Muscle of arm (tissue), 12 donors: ENCODE measurements around the gene PCGF5. TPM values are rescaled to one million over a fixed set of nuclear protein-coding genes. Genes with fewer than 3 reads are reported as not detected.

ENCODE experiments used
- DNase-seq: peaks from one replicate; pipeline ENCODE4 v3.0.0-alpha.2; 2013
- polyA plus RNA-seq, 12 donors: library from polyadenylated mRNA; unstranded; fragments of 120-200 nt; gene quantifications; one replicate each; pipeline ENCODE4 v1.2.1, GENCODE V29; 2013; ENCODE audit not compliant: insufficient read length in 12 of 12

The PCGF5 gene
- polyA plus RNA-seq, 12 donors = 14.6 to 25.9 (median 20.1) TPM; not detected in 1

DNA sequence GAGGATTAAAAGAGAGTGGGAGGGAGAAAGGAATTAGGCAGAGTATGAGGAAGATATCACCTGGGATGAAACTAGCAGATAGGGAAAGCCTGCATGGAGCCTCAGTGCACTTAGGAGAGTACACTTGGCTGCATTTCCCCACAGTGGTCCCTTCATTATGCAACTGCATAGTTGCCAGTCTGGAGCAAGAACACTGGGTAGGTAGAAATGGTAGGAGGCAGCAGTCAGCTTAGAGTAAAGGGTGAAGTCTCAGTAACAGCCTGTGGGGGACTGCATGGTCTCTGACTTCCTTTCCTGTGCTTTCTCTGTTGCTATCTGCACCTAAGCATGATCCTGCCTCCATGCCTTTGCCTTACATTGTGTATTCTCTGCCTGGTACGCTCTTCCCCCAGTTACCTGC, 14.0 kb upstream of the PCGF5 start:
- DNase-seq = no peak

DNA sequence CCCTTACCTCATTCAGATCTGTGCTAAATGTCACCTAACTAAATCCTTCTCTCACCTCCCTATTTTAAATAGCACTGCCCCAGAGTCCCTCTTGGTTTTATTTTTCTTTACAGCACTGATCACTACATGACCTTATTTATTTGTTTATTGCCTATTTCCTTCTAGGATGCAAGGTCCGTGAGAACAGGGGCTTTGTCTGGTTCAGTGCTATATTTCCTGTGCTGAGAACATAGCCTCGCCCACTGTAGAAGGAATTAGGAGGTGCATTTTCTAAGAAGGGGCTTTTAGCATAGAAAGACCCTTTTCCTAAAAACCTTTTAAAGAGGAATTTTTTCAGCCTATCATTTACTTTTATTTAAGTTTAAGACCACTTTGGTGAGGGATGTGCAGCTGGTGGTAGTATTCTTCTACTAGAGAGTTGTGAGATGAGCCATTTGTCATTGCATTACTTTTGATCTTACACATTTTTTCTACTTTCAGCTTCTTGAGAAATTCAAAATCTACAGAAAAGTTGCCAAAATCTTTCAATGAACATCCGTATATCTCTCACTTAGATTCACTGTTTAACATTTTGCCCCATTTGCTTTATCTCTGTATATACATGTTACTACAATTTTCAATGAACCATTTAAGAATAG, 13.5 kb upstream of the PCGF5 start:
- no peak for DNase-seq

DNA sequence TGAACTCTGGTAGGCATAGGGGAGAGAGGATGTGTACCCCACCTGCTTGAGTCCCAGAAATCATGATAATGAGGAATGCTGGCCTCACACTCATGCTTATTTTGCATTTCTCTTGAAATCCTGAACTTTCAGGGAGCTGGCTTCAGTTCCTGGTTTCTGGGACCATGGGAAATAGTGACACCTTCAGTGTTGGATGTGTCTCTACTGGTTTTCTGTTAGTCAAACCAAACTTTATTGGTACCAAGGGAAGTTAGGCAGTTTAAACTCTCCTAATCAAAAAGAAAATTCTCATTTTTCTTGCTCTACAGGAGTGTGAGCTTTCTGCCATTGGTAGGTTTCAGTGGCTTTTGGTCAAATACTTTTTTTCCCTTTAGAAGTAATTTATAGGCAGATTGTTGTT, 11.8 kb upstream of the PCGF5 start:
- no peak for DNase-seq

DNA sequence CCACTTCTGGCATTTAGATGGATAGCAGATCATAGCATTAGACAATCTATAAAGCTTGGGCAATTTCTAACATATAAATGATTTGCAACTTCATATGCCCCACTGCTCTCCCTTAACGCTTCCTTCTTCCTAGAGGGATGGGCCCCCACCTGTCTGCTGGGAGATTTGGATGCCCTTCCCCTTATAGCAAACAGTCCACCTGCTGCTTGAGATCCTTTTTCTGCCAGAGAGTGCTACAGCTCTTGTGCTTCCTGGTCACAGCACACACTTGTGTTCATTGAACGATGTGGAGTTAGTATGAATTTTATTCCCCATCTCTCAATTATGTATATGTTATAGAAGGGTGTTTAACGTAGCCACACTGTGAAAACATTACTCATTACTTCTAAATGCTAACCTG, 10.4 kb upstream of the PCGF5 start:
- no peak for DNase-seq

DNA sequence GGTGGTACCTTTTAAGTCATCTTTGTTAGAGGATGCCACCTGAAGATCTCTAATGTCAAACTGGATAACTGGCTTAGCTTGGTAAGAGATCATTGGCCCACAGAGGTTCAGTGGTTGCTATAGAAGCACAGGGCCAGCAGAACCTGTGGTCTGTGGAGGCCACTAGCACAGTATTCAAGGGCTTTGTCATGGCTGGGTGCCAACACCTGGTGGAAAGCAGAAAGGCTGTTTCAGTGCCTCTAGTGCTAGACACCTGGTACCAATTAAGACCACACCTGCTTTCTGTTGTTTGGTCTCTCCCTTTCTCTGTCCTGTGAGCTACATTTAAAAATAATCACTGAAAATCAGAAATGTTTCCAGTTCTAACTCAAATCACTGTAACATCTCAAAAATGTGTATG, 10.0 kb upstream of the PCGF5 start:
- no peak for DNase-seq

DNA sequence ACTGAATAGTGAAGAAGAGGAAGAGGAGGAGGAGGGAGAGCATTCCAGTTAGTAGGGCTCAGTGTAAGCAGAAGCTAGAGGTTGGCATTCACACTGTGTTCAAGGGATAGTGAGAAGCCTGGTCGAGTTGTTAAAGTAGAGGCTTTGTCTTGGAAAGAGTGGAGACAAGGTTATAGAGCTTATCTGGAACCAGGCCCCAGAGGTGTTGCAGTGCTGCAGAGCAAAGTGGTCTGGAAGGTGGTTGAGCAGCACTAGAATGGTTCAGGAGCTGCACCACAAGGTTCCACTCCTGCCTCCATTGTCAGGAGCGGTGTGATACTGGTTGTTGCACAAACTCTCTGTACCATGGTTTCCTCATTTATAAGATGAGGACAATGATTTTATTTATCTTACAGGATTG, 8.8 kb upstream of the PCGF5 start:
- no peak for DNase-seq

DNA sequence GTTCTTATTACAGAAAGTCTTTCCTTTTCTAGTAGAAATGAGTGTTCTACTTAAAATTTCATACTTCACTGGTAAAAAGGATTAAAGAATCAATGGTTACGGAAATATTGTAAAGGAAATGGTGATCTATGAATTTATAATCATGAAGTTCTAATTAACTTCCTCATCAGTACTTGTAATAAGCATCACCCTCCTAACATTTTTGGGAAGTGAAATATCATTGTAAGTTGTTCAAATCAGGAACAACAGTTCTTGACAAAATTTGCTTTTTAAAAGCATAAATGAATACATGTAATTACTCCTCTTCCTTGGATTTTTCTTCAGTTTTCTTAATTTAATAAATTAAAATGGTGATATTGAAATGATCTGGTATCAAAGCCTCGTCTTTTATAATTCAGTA, 5.6 kb upstream of the PCGF5 start:
- no peak for DNase-seq

DNA sequence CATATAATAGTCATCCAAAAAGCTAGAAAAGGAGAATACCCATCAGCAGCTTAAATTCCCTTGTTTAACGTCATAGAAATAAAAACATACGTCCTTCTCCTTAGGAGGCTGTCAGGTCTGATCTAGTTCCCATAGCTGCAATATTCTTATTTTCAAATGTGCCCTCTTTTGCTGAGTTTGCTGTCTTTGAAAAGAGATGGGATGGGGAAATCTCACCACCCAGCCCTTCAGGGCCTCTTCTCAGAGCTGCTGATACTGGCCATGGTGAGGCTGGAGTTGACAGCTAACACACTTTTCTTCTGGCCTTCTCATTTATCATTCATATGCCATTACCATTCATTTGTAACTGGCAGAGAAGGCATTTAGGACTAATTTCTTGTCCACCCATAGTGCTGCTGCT, 5.1 kb upstream of the PCGF5 start:
- no peak for DNase-seq

DNA sequence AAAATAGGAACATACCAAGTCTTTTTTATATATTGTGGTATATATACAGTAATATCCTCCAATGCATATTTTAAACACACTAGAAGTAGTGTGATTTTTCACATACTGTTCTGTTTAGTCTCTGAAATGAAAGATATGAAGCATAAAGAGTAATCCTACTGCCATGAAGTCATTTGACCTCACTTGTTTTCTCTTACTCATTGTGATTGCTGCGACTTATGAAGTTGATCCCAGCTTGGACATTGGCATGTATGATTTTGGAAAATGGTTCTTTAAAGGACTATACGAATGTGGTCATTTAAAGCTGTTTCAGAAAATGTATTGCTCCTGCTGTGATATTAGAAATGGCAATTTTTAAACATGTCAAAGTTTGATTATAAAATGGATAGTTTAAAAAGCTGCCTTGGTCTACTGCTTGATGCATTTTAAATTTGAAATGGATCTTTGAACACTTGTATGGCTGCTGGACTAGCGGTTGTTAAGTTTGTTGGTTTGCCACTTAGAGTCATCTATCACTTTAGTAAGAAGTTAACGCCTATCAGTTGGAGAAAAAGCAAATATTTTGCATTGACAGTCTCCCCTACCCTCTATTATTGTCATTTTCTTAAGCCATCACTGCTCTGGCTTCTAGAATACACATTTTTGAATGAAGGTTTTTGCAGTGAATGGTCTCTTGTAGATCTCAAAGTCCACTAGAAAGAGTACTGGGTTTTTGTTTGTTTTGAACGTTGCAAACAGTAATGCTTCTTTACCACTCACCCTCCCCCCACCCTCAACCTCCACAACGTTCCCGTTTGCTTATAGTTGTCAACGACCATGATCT, 881 bp upstream of the PCGF5 start:
- DNase-seq = no peak

DNA sequence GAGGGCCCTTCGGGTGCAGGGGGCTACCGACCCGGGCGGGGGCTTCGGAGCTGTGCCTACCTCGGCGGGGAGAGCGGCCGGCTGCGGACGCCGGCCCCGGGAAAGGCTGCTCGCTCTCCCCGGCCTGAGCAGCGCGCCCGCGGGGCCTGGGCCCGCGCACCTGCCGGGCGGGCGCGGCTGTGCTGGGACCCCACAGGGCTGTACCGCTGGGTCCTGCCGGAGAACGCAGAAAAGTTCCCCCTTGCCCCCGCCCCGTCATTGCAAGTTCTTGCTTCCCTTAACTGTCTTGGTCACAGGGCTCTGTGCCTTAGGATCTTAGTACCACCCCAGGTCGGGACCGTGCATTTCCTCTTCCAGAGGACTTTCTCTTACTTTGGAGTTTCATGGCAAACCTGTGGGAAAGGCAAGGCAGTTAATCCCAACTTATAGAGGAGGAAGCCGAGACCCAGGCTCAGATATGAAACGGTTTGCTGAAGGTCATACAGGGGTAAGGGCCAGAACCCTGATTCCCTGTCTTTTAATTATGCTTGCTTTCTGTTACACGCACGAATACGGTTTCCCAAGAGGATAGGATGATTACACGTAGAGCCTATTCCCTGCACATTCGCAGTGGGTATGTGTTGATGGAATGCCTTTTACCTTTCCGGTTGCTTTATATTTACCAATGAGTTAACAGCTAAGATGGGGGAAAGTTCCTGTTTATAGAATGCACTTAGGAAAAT, 652 bp downstream of the PCGF5 start:
- peak; percentile 18 for DNase-seq

DNA sequence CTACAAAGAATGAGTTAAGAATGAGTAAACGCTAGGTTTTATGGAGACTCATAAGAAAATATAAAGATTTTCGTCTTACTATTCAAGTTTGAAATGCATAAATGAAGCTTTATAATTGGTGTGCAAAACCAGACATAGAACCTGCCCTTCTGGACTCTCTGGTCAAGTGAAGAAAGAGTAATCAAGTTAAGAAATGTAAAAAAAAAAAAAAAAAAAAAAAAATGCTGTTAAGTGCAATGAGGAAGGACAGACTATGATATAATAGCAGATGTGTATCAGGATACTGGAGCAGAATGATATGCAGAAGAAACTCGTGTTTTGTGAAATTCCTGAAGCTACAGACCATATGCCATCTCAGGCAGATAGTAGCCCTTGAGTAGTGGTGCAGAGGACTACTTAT, 5.6 kb downstream of the PCGF5 start:
- DNase-seq = no peak

DNA sequence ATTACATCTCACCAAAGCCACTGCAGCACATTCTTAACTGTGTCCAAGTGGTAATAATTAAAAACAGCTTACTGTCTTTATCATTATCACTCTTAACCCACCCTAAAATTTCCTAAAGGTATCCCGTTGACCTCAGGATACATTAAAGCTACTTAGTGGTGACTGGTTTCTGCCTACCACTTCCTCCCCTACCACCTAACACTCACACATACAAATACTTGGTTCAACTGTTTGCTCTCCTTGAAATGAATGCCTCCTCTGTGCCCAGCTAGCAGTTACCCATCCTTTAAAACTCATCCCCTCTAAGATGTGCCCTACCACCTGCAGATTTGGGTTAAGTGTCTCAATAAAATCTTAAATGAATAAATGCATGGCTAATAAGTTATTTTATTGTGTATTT, 7.1 kb downstream of the PCGF5 start:
- DNase-seq = no peak

DNA sequence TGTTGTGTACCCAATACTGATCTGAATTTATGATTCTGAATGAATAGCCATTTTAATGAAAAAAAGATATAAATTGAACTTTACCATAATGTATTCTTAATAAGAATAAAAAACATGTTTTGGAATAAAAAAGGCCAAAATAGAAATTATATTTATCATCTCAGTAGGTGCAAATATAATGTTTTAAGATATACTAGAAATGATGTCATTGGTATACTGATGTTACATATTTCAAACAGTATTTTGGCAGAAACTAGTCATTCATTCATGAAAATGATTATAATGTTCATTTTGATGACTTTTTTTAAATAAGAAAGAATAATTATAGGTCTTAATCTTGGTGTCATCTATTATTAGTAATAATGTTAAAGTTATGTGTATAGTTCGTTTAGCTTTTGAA, 9.2 kb downstream of the PCGF5 start:
- no peak for DNase-seq

DNA sequence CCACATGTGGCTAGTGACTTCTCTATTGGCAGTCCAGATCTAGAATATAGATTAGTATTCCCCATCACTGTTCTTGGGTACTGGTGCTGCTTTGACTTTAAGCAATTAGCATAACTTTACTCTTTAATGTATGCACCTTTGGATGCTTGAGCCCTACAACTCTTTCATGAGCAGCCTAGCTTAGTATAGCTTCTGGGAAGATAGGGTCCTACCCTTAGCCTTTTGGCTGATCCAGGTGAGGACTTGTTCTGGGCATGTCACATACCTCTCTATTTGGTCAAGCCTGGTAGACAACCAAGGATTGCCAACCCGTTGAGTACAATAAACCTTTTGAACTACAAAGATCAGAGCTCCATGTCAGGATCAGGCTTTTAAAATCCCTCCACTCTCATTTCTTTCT, 17.7 kb downstream of the PCGF5 start:
- no peak for DNase-seq

DNA sequence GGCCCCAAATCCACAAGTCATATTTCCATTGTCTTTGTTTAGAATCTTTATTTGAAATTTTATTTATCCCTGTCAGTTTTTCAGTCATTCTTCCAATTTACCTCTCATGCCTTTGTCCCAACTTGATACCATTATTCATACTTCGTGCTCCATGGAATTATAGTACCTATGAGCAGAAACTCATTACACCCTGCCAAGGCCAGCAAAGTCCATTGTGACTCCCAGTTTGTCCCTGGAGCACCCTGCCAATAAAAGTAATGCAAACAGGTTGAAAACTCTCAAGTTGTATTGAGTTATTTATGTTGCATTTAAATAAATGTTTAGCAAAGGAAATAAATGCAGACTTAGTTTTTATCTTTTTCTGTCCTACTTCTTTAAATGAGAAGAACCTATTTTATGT, 19.3 kb downstream of the PCGF5 start:
- no peak for DNase-seq

DNA sequence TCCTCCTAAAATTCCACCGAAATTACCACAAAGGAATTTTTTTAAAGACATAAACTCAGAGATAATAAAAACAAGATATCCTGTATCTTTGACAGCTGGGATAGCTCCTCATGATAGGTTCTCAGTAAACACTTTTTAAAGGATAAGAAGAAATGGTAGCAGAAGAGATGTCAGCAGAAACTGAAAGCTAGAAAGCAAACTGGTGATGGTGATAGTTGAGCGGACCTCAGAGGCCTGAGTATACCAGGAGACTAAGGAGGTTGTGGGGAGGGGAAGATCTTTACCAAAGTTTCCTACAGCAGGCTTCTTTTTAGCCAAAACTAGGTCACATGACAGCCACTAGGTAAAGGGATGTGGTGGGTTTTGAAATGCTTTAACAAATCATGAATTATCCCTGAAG, 22.5 kb downstream of the PCGF5 start:
- DNase-seq = no peak

DNA sequence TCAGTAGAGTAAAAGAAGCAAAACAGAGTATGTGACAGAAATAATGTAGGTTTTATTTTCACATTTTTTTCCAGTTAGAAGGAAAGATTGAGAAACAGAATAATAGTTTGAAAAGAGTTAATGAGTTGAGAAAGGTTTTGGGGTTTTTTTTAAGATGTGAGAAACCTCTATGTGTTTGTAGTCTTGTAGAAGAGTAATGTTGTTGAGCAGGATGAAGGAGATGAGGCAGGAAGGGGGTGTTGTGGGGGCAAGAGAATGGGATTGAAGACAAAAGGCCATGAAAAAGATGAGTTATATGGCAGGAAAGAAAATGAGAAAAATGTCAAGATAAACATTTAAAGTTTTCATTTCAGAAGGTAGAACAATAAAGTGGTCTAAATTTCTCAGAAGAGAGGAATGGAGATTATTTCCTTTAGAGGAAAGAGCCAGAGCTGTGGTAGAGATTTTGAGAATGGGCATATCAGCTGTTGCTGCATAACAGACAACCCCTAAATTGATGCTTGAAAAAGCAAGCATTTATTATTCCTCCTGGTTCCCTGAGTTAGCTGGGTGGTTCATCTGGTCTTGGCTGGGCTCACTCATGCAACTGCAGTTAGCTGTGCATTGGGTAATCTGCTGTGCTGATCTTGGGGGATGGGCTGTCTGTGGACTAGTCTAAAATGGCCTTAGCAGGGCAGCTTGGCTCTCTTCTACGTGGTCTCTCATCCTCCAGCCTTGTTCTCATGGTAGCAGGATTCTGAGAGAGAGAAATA, 27.1 kb downstream of the PCGF5 start:
- DNase-seq = no peak

DNA sequence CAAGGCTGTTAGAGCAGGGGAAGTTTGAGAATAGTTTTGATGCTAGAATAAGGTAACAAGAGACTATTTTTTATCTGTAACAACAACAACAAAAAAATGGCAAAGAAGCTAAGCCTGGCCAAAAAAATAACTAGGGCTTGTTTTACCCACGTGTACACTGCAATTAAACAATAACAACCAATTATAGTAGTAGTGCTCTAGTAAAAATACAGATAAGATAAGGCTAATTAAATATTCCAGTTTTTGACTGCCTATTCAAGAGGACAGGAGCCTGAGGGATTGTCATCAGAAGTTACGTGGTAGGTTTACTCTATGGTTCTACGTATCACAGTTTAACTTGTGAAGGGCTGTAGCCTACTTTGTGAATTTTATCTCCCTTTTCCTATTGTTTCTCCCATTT, 29.2 kb downstream of the PCGF5 start:
- no peak for DNase-seq

DNA sequence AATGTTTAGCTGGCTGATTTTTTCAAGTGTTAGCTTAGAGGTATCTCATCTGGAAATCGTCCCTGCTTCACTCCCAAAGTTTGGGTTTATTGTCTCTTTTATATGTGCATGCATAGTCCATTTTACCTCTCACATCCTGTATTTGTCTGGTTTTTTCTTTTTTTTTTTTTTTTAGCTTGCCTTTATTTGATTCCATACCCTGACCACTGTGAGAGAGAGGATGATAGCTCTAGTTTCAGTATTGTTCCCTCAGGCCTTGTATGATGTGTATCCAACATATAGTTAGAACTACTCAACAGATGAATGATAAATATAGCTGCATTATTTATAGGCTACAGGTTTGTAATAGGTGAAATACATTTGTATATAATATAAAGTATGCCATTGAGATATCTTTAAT, 29.9 kb downstream of the PCGF5 start:
- DNase-seq = no peak

DNA sequence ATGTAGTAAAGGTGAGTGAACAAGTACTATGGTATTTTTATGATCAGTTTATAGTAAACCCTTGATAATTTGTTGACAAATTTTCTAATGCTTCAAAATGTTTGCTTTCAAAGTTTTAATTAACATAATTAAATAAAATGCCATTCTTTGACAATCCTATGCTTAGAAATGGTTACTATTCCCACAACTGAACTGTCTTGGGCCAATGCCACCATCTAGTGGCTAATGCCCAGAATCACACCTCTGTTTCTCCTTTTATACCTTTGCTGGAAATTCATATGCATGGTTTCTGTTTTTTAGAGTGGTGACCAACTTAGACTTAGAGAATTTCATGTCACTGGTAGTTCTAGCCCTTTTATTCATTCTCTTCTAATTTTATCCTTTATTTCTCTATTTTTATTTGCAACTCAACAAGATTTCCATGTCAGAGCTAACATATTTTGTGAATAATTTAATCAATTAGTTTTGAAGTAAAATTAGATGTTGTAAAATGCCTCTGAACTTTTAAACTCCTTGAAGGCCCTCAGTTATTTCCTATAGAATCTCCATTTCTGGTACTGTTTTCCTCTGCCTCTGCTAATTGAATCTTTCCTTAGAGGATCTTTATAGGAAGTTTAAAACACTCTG, 31.1 kb downstream of the PCGF5 start:
- DNase-seq = peak; percentile 67

DNA sequence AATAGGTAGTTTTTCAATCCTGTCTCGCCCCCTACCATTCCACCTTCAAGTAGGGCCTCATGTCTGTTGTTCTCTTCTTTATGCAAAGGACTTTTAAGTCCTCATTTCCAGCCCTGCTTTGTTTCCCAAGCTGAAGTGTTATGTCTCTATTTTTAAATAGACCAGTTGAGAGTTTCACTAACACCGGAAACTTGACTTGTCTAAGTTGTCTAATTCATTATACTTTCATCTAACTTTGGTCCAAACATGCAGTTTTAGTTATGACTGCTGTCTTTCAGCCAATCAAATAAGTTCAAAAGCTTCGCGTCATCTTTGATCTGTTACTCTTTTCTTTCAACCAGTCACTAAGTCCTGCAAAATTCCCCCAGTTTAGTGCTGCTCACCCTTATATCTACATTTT, 32.8 kb downstream of the PCGF5 start:
- no peak for DNase-seq

DNA sequence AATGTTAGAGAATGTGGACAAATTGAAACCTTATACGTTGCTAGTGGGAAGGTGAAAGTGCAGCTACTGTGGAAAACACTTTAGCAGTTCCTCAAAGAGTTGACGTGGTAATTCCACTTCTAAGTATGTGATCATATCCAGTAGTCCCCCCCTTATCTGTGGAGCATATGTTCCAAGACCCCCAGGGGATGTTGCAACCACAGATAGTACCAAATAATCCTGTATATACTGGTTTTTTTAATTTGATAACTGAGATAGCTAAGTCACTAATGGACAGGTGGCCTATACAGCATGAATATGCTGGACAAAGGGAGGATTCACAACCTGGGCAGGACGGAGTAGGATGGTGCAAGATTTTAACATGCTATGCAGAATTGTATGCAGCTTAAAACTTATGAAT, 36.8 kb downstream of the PCGF5 start:
- no peak for DNase-seq
